Right atrium auricular region (tissue), 2 donors: ENCODE data around the gene TMEM44. TPM values are rescaled to one million over a fixed set of nuclear protein-coding genes. Genes with fewer than 3 reads are reported as not detected.
"Not testable (repeated sequence)": the region's sequence is repeated elsewhere in the genome, so short reads cannot be mapped to it uniquely, and the experiment has no call there.

Source experiments
- DNase-seq: peaks from one replicate; pipeline ENCODE4 v3.0.0-alpha.2; 2019; ENCODE audit warnings: low spot score
- H3K27ac ChIP-seq, 2 donors: fragments of 200-600 bp; sonication (generic); 1 replicate in 1 of 2; 2 replicates in 1 of 2; pipeline ENCODE4 v1.5.1; 2016 to 2019
- H3K27me3 ChIP-seq, 2 donors: fragments of 200-600 bp; sonication (generic); one replicate each; pipeline versions ENCODE4 v1.5.1 to v1.6.0; 2017 to 2019
- H3K36me3 ChIP-seq: fragments of 200-600 bp; sonication (generic); one replicate; pipeline ENCODE4 v1.5.1; 2016
- H3K4me1 ChIP-seq, 2 donors: fragments of 200-600 bp; sonication (generic); one replicate each; pipeline versions ENCODE4 v1.5.1 to v1.6.0; 2017 to 2019
- H3K4me3 ChIP-seq, 2 donors: fragments of 200-600 bp; sonication (generic); 1 replicate in 1 of 2; 2 replicates in 1 of 2; pipeline ENCODE4 v1.5.1; 2017 to 2019; ENCODE audit warnings: mild to moderate bottlenecking in 1 of 2, moderate library complexity in 1 of 2
- H3K9me3 ChIP-seq, 2 donors: fragments of 200-600 bp; sonication (generic); one replicate each; pipeline ENCODE4 v1.5.1; 2019
- CTCF ChIP-seq, 2 donors: fragments of 200-600 bp; sonication (generic); IDR thresholded peaks; one replicate each; pipeline ENCODE4 v1.5.1; 2019; ENCODE audit warnings: antibody characterized with exemption in 2 of 2
- total RNA-seq, 2 donors: library from RNA; depleted of rRNA; stranded (reverse); fragments of >200 nt; gene quantifications; one replicate each; pipeline ENCODE4 v1.1.0, GENCODE V29; 2016

The TMEM44 gene
- total RNA-seq, 2 donors from 2014 or later: 5.9 to 6.4 TPM

GRCh38 chr3:194631696-194632095 lies 1.5 kb downstream of the TMEM44 start:
- Histone ChIP-seq H3K4me3 (no peak overlapping the region), H3K4me1 (peaks cover 0 to 13% of the 10 kb centered on the region in 2 donors), H3K27ac (no peak overlapping the region), H3K27me3 (no peaks in the 10 kb centered on the region), H3K9me3 (no peaks in the 10 kb centered on the region), H3K36me3 (peaks cover 6% of the 10 kb centered on the region)
- DNase-seq: no peak
- TF ChIP-seq CTCF (IDR thresholded peaks at IDR 0.05): no peak

- not testable (repeated sequence) for H3K27me3 ChIP-seq, H3K4me3 ChIP-seq, H3K27ac ChIP-seq, H3K9me3 ChIP-seq, DNase-seq
- H3K36me3 ChIP-seq: peaks cover 13% of the 10 kb centered on the region
- H3K4me1 ChIP-seq: peaks cover 0 to 13% of the 10 kb centered on the region in 2 donors
Measured at GRCh38 chr3:194630681-194631080, 2.5 kb downstream of the TMEM44 start.

GRCh38 chr3:194624956-194625355 lies 8.3 kb downstream of the TMEM44 start:
- no peak for TF ChIP-seq CTCF (IDR thresholded peaks at IDR 0.05)
- Histone ChIP-seq H3K36me3 (peaks cover 15% of the 10 kb centered on the region), H3K27me3 (no peaks in the 10 kb centered on the region), H3K4me3 (no peak overlapping the region), H3K9me3 (no peaks in the 10 kb centered on the region), H3K4me1 (no peaks in the 10 kb centered on the region), H3K27ac (no peak overlapping the region)
- no peak for DNase-seq

- H3K9me3 ChIP-seq: no peaks in the 10 kb centered on the region
- peaks cover 15% of the 10 kb centered on the region for H3K36me3 ChIP-seq
- no peak for TF ChIP-seq CTCF (IDR thresholded peaks at IDR 0.05)
- no peak overlapping the region for H3K27ac ChIP-seq
- H3K4me3 ChIP-seq: no peak overlapping the region
- no peak for DNase-seq
- H3K27me3 ChIP-seq: no peaks in the 10 kb centered on the region
- no peaks in the 10 kb centered on the region for H3K4me1 ChIP-seq
Measured at GRCh38 chr3:194623449-194624290, 9.5 kb downstream of the TMEM44 start.

GRCh38 chr3:194622621-194623340 lies 10.4 kb downstream of the TMEM44 start:
- no peak for TF ChIP-seq CTCF (IDR thresholded peaks at IDR 0.05)
- H3K4me3 ChIP-seq: no peak overlapping the region
- H3K27ac ChIP-seq: no peak overlapping the region
- no peaks in the 10 kb centered on the region for H3K27me3 ChIP-seq
- no peaks in the 10 kb centered on the region for H3K9me3 ChIP-seq
- no peaks in the 10 kb centered on the region for H3K4me1 ChIP-seq
- peaks cover 10% of the 10 kb centered on the region for H3K36me3 ChIP-seq
- no peak for DNase-seq

- no peak for DNase-seq
- no peak for TF ChIP-seq CTCF (IDR thresholded peaks at IDR 0.05)
- H3K4me3 ChIP-seq: no peak overlapping the region
- H3K27ac ChIP-seq: no peak overlapping the region
- H3K27me3 ChIP-seq: no peaks in the 10 kb centered on the region
- H3K9me3 ChIP-seq: no peaks in the 10 kb centered on the region
- H3K36me3 ChIP-seq: peaks cover 8% of the 10 kb centered on the region
- H3K4me1 ChIP-seq: no peaks in the 10 kb centered on the region
Measured at GRCh38 chr3:194621947-194622346, 11.3 kb downstream of the TMEM44 start.
